ENCODE measurements around the gene USP24. TPM values are rescaled to one million over a fixed set of nuclear protein-coding genes. Genes with fewer than 3 reads are reported as not detected.
A peak's percentile ranks its signal among the peaks of the same experiment; 100 is the strongest.

The USP24 gene
- total RNA-seq, 1 donor from 2014 or later, result 44.6 TPM

GRCh38 chr1:55169126-55169525, 46.0 kb downstream of the USP24 start:
- H3K27ac Mint-ChIP-seq (ENCODE audit: unreplicated experiment), result peak overlapping the region; percentile 19
- no peak for TF ChIP-seq CTCF (conservative IDR thresholded peaks at IDR 0.05)
- peaks cover 22% of the 10 kb centered on the region for H3K36me3 Mint-ChIP-seq (ENCODE audit: low read depth)
- H3K4me3 Mint-ChIP-seq, result no peak overlapping the region
- no peak for DNase-seq (ENCODE audit: low read depth, low spot score)
- H3K27me3 Mint-ChIP-seq (ENCODE audit: low read depth), result no peaks in the 10 kb centered on the region
- H3K4me1 Mint-ChIP-seq, result peaks cover 47% of the 10 kb centered on the region
- no peaks in the 10 kb centered on the region for H3K9me3 Mint-ChIP-seq

- no peak for TF ChIP-seq CTCF (conservative IDR thresholded peaks at IDR 0.05)
These were observed 46.8 kb downstream of the USP24 start for GRCh38 chr1:55168353-55168752.

GRCh38 chr1:55167224-55167871, 47.8 kb downstream of the USP24 start:
- Mint-ChIP-seq H3K36me3 (ENCODE audit: low read depth) (peaks cover 24% of the 10 kb centered on the region), H3K9me3 (no peaks in the 10 kb centered on the region), H3K27me3 (ENCODE audit: low read depth) (no peaks in the 10 kb centered on the region), H3K4me3 (peak overlapping the region; percentile 44), H3K27ac (ENCODE audit: unreplicated experiment) (peak overlapping the region; percentile 30), H3K4me1 (peaks cover 44% of the 10 kb centered on the region)
- no peak for DNase-seq (ENCODE audit: low read depth, low spot score)
- no peak for TF ChIP-seq CTCF (conservative IDR thresholded peaks at IDR 0.05)

More at GRCh38 chr1:55168353-55168752, 46.8 kb downstream of the USP24 start:
- H3K27ac Mint-ChIP-seq (ENCODE audit: unreplicated experiment), result no peak overlapping the region
- no peaks in the 10 kb centered on the region for H3K9me3 Mint-ChIP-seq
- DNase-seq (ENCODE audit: low read depth, low spot score), result no peak
- peaks cover 47% of the 10 kb centered on the region for H3K4me1 Mint-ChIP-seq
- H3K27me3 Mint-ChIP-seq (ENCODE audit: low read depth), result no peaks in the 10 kb centered on the region
- no peak overlapping the region for H3K4me3 Mint-ChIP-seq
- H3K36me3 Mint-ChIP-seq (ENCODE audit: low read depth), result peaks cover 24% of the 10 kb centered on the region

GRCh38 chr1:55164906-55165305, 50.3 kb downstream of the USP24 start:
- H3K27me3 Mint-ChIP-seq (ENCODE audit: low read depth), result no peaks in the 10 kb centered on the region
- peaks cover 21% of the 10 kb centered on the region for H3K36me3 Mint-ChIP-seq (ENCODE audit: low read depth)
- TF ChIP-seq CTCF (conservative IDR thresholded peaks at IDR 0.05), result no peak
- H3K27ac Mint-ChIP-seq (ENCODE audit: unreplicated experiment), result no peak overlapping the region
- H3K4me1 Mint-ChIP-seq, result peaks cover 31% of the 10 kb centered on the region
- DNase-seq (ENCODE audit: low read depth, low spot score), result no peak
- no peak overlapping the region for H3K4me3 Mint-ChIP-seq
- no peaks in the 10 kb centered on the region for H3K9me3 Mint-ChIP-seq

- Mint-ChIP-seq H3K4me1 (peaks cover 4% of the 10 kb centered on the region), H3K9me3 (no peaks in the 10 kb centered on the region), H3K27me3 (ENCODE audit: low read depth) (no peaks in the 10 kb centered on the region), H3K36me3 (ENCODE audit: low read depth) (peaks cover 12% of the 10 kb centered on the region), H3K27ac (ENCODE audit: unreplicated experiment) (no peak overlapping the region), H3K4me3 (no peak overlapping the region)
- no peak for TF ChIP-seq CTCF (conservative IDR thresholded peaks at IDR 0.05)
- no peak for DNase-seq (ENCODE audit: low read depth, low spot score)
These were observed 55.6 kb downstream of the USP24 start for GRCh38 chr1:55159571-55159970.
